HEK293T (cell line): Measurements from ENCODE around the gene ACVR1.

Experiments used
- CTCF ChIA-PET: fragments of 350-600 bp; formaldehyde crosslinking; extraction: SDS; loops from one replicate; lab custom pipeline; 2021; ENCODE audit warnings: antibody characterized with exemption, inconsistent platforms; lab: Yijun Ruan, JAX
- POLR2A ChIA-PET: fragments of 350-600 bp; formaldehyde crosslinking; extraction: SDS; loops from one replicate; lab custom pipeline; 2020; ENCODE audit warnings: antibody characterized with exemption, inconsistent platforms; lab: Yijun Ruan, JAX
- DNase-seq: peaks from one replicate; pipeline ENCODE4 v3.0.0; 2012; ENCODE audit warnings: mixed read lengths; ENCODE audit errors: extremely low spot score
- ARNT ChIP-seq: fragments of 450-650 bp; IDR thresholded peaks from 2 replicates; pipeline ENCODE4 v1.6.1; 2017; ENCODE audit warnings: mild to moderate bottlenecking
- BHLHE40 ChIP-seq: fragments of 450-650 bp; IDR thresholded peaks from 2 replicates; pipeline ENCODE4 v1.6.1; 2016; ENCODE audit warnings: mild to moderate bottlenecking, moderate library complexity, borderline replicate concordance
- CTBP1 ChIP-seq: fragments of 450-650 bp; IDR thresholded peaks from 2 replicates; pipeline ENCODE4 v1.6.1; 2016; ENCODE audit warnings: borderline replicate concordance
- ELF4 ChIP-seq: fragments of 450-650 bp; IDR thresholded peaks from 2 replicates; pipeline ENCODE4 v1.6.1; 2017; ENCODE audit warnings: antibody characterized with exemption
- FOXA1 ChIP-seq: fragments of 450-650 bp; IDR thresholded peaks from 2 replicates; pipeline ENCODE4 v1.6.1; 2016; ENCODE audit warnings: mild to moderate bottlenecking
- FOXK2 ChIP-seq: fragments of 450-650 bp; IDR thresholded peaks from 2 replicates; pipeline ENCODE4 v1.6.1; 2016; ENCODE audit warnings: mild to moderate bottlenecking
- FOXM1 ChIP-seq: fragments of 450-650 bp; IDR thresholded peaks from 2 replicates; pipeline ENCODE4 v1.6.1; 2017; ENCODE audit warnings: mild to moderate bottlenecking, borderline replicate concordance
- HDGF ChIP-seq: fragments of 450-650 bp; IDR thresholded peaks from 2 replicates; pipeline ENCODE4 v1.6.1; 2017; ENCODE audit warnings: antibody characterized with exemption, borderline replicate concordance
- L3MBTL2 ChIP-seq: fragments of 450-650 bp; conservative IDR thresholded peaks from 2 replicates; pipeline ENCODE4 v1.6.1; 2016; ENCODE audit warnings: mild to moderate bottlenecking
- LEF1 ChIP-seq: fragments of 450-650 bp; IDR thresholded peaks from 2 replicates; pipeline ENCODE4 v1.6.1; 2017; ENCODE audit warnings: mild to moderate bottlenecking, borderline replicate concordance
- NFRKB ChIP-seq: fragments of 450-650 bp; IDR thresholded peaks from 2 replicates; pipeline ENCODE4 v1.6.1; 2016; ENCODE audit warnings: mild to moderate bottlenecking, moderate library complexity
- SP1 ChIP-seq: fragments of 450-650 bp; IDR thresholded peaks from 2 replicates; pipeline ENCODE4 v1.6.1; 2017
- SUZ12 ChIP-seq: fragments of 450-650 bp; IDR thresholded peaks from 2 replicates; pipeline ENCODE4 v1.6.1; 2016; ENCODE audit warnings: mild to moderate bottlenecking
- TARDBP ChIP-seq: fragments of 450-650 bp; IDR thresholded peaks from 2 replicates; pipeline ENCODE4 v1.6.1; 2016
- ZNF384 ChIP-seq: fragments of 450-650 bp; IDR thresholded peaks from 2 replicates; pipeline ENCODE4 v1.6.1; 2016
- TF ChIP-seq, protein P1 (sequence below): fragments of 450-650 bp; IDR thresholded peaks from 2 replicates; pipeline ENCODE4 v1.6.1; 2016

The ACVR1 gene

DNA sequence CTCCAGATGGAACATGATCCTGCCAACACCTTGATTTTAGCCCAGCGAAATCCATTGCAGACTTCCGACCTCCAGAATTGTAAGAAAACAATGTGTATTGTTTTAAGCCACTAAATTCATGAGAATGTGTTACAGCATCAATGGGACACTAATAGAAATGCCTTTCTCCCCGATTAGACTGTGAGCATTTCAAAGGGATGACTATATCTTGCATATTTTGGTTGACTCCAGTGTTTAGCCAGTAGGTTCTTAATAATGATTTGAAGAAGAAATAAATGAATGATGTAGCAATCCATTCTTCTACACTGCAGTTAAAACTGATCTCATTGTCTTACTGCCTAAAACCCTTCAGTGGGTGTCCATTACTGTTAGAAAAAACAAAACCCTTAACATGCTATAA is 180.1 kb downstream of the ACVR1 start:
- TF ChIP-seq CTBP1 (no peak), TARDBP (no peak), SUZ12 (no peak), HDGF (no peak), BHLHE40 (no peak), ELF4 (no peak), L3MBTL2 (no peak), LEF1 (no peak), SP1 (no peak), FOXM1 (no peak), FOXK2 (no peak), ZNF384 (no peak), ARNT (no peak), FOXA1 (no peak), NFRKB (no peak)
- TF ChIP-seq, protein P1, sequence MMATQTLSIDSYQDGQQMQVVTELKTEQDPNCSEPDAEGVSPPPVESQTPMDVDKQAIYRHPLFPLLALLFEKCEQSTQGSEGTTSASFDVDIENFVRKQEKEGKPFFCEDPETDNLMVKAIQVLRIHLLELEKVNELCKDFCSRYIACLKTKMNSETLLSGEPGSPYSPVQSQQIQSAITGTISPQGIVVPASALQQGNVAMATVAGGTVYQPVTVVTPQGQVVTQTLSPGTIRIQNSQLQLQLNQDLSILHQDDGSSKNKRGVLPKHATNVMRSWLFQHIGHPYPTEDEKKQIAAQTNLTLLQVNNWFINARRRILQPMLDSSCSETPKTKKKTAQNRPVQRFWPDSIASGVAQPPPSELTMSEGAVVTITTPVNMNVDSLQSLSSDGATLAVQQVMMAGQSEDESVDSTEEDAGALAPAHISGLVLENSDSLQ = no peak
- ChIA-PET POLR2A (no interaction called here), CTCF (no interaction called here)
- no peak for DNase-seq

DNA sequence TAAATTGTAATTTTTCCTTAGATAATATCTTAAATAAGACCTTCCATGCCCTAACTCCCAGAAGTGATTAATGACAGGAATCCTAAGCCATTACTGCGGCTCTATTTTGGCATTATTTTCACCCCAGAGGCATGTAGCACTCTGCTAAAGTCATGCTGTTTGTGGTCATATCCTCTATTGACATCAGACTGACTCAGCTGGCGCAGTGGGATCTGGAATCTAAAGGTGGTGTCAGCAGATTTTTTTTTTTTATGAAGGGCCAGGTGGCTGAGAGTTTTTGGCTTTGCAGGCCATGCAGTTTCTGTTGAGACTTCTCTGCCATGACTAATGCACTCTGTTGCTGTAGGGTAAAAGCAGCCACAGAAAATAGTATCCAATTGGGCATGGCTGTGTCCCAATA is 183.4 kb downstream of the ACVR1 start:
- DNase-seq = no peak
- TF ChIP-seq ZNF384 = no peak
- no peak for TF ChIP-seq FOXK2
- TF ChIP-seq CTBP1 = no peak
- no peak for TF ChIP-seq FOXM1
- no peak for TF ChIP-seq LEF1
- TF ChIP-seq ARNT = no peak
- TF ChIP-seq NFRKB = no peak
- TF ChIP-seq HDGF = no peak
- TF ChIP-seq TARDBP = no peak
- TF ChIP-seq, protein P1 = no peak
- no peak for TF ChIP-seq FOXA1
- TF ChIP-seq L3MBTL2 = no peak
- no peak for TF ChIP-seq ELF4
- ChIA-PET CTCF (no interaction called here), POLR2A (no interaction called here)

DNA sequence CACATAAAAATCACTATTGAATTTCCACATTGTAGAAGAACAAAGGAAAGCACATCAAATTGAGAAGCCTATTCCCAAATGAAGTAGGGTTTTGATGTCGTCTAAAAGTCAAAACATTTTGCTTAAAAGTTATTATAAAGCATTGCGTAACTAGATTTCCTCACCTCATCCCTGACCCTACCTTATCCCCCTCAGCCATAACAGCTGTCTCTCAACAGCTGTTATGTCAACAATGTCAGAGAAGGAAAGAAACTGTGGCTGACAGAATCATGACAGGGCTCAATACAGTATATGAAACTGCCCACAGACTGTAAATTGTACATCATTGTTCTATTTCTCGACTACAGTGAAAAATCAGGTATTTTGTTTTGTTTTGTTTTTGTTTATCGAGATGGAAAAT is 184.4 kb downstream of the ACVR1 start:
- POLR2A ChIA-PET = no interaction called here
- TF ChIP-seq, protein P1 = no peak
- TF ChIP-seq ZNF384 (no peak), FOXA1 (no peak), BHLHE40 (no peak), CTBP1 (no peak), L3MBTL2 (no peak), ARNT (no peak), FOXM1 (no peak)
- no peak for DNase-seq
- CTCF ChIA-PET = no interaction called here

DNA sequence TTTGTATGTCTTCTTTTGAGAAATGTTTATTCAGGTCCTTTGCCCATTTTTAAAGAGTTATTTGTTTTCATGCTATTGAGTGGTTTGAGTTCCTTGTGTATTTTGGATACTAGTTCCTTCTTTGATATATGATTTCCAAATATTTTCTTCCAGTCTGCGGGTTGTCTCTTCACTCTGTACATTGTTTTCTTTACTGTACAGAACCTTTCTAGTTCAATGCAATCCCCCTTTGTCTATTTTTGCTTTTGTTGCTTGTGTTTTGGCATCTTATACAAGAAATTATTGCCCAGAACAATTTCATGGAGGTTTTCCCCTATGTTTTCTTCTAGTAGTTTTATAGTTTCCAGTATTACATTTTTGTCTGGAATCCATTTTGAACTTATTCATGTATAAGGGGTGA is 185.0 kb downstream of the ACVR1 start:
- ChIA-PET POLR2A (no interaction called here), CTCF (no interaction called here)

More for the DNA sequence above, 185.0 kb downstream of the ACVR1 start:
- no peak for DNase-seq
- TF ChIP-seq SUZ12 = no peak
- TF ChIP-seq, protein P1 = no peak
- no peak for TF ChIP-seq ZNF384
- no peak for TF ChIP-seq HDGF
- no peak for TF ChIP-seq L3MBTL2
- TF ChIP-seq FOXA1 = no peak
- no peak for TF ChIP-seq LEF1
- TF ChIP-seq CTBP1 = no peak
- no peak for TF ChIP-seq TARDBP
- no peak for TF ChIP-seq FOXK2
- no peak for TF ChIP-seq NFRKB
- TF ChIP-seq BHLHE40 = no peak
- no peak for TF ChIP-seq SP1
- TF ChIP-seq FOXM1 = no peak
- TF ChIP-seq ELF4 = no peak
- no peak for TF ChIP-seq ARNT
